NCI-H69 (cell line): ENCODE results near the gene TUSC2.

Experiments used
- DNase-seq: peaks from one replicate; lab custom pipeline; 2025; lab: John Stamatoyannopoulos, UW

TUSC2 gene, protein sequence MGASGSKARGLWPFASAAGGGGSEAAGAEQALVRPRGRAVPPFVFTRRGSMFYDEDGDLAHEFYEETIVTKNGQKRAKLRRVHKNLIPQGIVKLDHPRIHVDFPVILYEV

DNA sequence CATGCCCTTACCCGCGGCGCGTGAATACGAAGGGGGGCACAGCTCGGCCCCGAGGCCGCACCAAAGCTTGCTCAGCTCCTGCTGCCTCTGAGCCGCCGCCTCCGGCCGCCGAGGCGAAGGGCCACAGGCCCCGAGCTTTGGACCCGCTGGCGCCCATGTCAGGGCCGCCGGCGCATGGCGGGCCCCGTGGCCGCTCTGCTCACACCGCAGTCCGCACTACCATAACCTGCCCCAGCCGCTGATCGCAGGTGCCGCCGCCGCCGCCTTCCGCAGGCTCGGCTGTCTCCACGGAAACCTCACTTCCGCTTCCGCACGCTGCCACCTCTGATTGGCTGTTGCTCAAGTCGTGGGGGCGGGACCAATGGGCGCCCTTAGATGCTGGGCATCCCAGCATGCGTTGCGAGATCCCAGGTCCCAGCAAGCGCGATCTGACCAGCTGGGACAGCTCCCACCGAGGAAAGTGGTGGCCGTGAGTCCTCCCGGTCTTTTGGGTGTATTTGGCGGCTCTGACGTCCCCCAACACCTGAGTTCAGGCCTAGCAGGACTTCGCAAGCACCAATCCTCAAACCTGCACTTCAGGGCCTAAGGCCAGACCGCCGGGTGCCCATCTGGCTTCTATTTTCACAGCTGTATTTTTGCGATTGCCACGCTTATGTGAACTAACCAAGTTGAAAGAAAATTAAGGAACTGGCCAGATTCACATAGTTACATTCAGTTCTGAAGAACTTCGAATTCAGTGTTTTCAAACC lies at the start of gene TUSC2:
Gene TUSC2, minus strand, starts transcription at position 281 of the 749 bp plus-strand sequence. Its CDS starts 124 bp downstream, at position 157.
- peak; percentile 96 for DNase-seq

DNA sequence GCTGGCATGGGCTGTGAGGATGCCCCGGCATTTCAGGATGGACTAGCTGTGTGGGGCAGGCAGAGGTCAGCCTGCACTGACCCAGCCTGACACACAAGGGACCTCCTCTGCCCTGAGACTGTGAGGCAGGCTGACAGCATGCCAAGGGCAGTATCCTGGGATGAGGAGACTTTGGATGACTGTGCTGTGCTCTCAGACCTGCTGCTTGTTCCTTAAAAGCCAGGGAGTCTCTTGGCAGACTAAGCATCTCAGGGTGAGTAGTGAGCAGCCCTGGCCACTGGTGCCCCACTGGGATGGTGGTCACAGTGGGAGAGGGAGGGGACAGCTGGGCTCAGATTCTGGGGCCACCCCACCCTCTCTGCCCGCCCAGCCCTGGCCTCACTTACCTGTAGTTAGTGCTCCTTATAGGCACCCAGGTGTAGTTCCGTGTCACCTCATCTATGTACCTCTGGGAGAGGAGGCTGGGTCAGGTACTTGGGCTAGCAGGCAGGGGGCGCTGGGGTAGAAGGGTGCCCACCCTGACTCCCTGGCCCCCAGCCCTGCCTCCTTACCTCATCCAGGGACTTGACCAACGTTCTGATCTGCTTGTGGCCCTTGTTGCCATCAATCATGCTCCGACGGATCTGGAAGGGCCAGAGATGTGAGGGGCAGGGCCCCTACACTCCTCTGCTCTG lies 47.4 kb upstream of the TUSC2 start:
- DNase-seq = no peak

GRCh38 chr3:50374363-50375257 lies 46.6 kb upstream of the TUSC2 start:
- DNase-seq = no peak

- DNase-seq = peak; percentile 77
Measured at GRCh38 chr3:50373146-50374051, 45.4 kb upstream of the TUSC2 start.

- peak; percentile 68 for DNase-seq
Measured at GRCh38 chr3:50372349-50372748, 44.3 kb upstream of the TUSC2 start.

DNA sequence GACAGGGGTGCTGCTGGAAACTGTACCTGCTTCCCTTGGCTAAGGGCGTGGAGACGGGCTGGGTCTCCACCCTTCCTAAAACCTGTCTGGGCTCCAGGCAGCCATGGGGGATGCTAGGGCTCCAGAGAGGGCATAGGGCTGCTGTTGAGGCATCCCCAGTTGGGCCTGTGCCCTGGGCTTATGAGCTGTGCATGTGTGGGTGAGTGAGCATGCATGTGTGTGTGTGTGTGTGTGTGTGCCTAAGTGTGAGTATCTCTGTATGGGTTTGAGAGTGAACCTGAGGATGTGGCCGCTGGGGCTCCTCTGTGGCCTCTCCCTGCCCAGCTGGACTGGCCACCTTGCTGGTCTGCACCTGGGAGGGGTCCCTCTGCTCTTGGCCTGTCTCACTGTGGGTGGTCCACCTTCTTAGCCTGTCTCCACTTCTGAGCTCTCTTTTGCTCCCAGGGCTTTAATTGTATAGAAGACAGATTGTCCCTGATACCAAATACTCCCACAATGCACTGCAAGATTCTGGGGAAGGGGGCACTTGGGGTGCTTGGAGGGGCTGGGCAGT lies 43.2 kb upstream of the TUSC2 start:
- no peak for DNase-seq

DNA sequence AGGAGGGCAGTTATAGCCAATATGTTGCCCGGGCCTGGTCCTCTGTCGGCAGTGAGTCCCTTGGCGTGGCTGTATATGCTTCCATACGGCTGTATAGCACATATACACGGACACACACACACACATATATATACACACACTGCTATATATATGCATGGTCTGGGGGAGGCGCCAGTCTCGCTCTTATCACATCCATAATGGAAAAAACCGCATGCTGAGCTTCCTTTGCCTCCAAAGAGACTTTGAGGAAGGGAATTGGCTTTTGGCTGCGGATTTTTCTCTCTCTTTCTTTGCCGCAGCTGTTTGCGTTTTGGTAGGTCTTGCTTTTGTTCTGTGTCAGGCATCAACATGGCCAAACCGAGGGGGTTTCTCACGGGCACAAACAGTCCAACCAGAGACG lies 42.6 kb upstream of the TUSC2 start:
- peak; percentile 72 for DNase-seq

DNA sequence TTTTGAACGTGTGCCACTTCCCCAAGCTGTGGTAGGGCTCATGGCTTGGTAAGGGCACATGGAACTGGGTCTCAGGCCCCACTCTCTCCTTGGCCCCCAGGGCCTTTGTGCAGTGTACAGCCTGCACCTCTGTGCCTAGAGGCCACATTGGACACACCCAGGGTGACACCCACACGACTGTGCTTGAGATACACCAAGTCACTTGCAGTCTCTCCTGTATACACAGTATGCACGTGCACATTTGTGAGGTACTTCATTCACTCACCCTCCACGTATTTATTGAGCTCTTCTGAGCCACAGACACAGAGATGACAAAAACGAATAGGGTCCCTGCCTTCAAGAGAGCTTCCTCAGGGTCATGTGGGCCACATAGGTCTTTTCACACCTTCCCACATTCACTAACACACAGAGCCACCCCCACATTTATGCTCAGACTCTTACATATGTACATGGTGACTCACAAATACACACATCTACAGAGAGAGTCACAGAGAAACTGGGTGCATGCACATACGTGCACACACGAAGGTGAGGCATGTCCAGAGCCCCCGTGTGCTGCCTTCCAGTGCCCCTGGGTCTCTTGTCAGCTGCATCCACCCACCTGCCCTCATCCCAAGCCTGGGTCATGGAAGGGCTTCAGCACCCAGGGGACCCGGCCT lies 41.1 kb upstream of the TUSC2 start:
- no peak for DNase-seq

- no peak for DNase-seq
Measured at GRCh38 chr3:50365842-50366220, 37.8 kb upstream of the TUSC2 start.

DNA sequence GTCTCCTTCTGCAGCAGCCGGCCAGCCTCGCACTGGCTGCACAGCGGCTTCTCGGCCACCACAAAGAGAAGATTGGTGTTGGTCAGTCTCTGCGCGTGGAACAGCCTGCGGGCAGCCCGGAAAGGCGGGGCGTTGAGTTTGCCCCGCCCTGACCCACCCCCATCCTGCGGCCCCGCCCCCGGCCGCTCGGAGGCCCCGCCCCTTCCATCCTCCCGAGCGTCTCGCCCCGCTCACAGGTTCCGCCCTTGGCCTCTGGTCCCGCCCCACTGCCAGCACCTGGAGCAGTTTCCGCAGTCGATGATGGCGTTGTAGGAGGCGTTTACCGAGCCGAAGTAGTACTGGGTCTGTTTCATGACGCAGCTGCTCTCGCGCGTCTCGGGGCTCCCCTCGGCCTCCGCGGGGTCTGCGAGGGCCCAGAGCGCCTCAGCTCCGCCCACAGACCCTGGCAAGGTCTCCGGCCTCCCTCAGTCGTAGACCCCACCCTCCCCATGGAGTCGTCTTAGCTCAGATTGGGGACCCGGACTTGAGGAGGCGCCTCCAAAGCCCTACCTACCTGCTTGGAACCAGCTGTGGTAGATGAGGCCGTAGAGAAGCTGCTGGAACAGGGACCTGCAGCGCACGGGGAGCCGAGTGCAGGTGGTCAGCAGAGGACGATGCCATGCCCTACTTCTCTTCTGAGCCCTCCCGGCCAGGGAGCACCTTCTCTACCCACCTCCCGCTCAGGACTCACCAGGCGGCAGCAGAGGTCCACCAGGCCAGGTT lies 37.2 kb upstream of the TUSC2 start:
- peak; percentile 90 for DNase-seq

- no peak for DNase-seq
Measured at GRCh38 chr3:50364573-50365079, 36.6 kb upstream of the TUSC2 start.

- no peak for DNase-seq
Measured at GRCh38 chr3:50359760-50360110, 31.7 kb upstream of the TUSC2 start.

- peak; percentile 97 for DNase-seq
Measured at GRCh38 chr3:50358911-50359759, 31.1 kb upstream of the TUSC2 start, which contains the start of gene TMEM115. Gene TMEM115, minus strand, starts transcription at chr3:50359521. Its CDS starts 458 bp downstream, at chr3:50359063.

DNA sequence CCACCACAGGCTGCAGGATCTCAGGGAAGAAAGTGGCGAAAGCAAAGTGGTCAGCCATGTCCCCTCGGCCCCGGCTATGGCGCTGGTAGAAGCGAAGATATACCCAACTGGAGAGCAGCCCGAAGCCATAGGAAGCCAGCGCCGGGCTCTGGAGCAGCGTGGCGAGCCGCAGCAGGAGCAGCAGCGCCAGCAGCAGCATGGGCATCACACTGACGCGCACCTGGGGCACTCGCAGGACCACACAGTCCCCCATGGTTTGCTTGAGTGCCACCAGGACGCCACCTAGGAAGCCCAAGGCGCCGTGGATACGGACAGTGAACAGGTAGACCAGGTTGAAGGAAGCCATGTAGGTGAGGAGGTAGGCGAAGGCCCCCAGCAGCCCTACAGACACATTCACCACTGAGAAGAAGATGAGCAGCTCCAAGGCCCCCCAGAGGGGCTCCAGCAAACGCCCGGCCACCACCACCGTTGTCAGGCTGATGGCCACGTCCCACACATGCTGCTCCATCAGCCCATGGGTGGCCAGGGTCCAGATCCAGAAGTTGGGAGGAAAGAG lies 30.4 kb upstream of the TUSC2 start:
- peak; percentile 24 for DNase-seq

GRCh38 chr3:50357481-50357880 lies 29.5 kb upstream of the TUSC2 start:
- DNase-seq = no peak

DNA sequence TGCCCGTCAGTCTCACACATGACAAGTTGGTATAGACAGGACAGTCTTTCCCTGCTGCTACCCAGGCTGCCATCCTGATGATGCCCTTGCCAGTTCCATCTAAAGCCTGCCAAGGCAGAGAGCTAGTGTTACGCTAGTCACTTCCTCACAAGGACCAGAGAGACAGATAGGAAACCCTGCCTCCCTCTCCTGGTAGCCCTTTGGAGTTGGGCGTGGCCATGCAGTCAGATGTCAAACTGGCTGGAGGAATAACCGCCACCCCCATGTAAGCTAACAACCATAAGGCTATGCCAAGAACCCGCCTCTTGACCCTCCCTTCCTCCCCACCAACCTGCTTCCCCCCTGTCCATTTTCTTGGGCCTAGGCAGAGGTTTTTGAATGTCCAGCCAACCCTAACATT lies 28.5 kb upstream of the TUSC2 start:
- peak; percentile 41 for DNase-seq

GRCh38 chr3:50355829-50356552 lies 28.0 kb upstream of the TUSC2 start:
- DNase-seq = peak; percentile 7
